HG02870 (cell line): ENCODE results near the gene TICRR.

Source experiments
- ATAC-seq: cut with Tn5 transposase; IDR thresholded peaks from one replicate; pipeline ENCODE4 v1.9.1; 2021; ENCODE audit warnings: mild to moderate bottlenecking, moderate library complexity; ENCODE audit not compliant: unreplicated experiment

The TICRR gene

GRCh38 chr15:89671687-89672086 lies 96.4 kb downstream of the TICRR start:
- no peak for ATAC-seq

DNA sequence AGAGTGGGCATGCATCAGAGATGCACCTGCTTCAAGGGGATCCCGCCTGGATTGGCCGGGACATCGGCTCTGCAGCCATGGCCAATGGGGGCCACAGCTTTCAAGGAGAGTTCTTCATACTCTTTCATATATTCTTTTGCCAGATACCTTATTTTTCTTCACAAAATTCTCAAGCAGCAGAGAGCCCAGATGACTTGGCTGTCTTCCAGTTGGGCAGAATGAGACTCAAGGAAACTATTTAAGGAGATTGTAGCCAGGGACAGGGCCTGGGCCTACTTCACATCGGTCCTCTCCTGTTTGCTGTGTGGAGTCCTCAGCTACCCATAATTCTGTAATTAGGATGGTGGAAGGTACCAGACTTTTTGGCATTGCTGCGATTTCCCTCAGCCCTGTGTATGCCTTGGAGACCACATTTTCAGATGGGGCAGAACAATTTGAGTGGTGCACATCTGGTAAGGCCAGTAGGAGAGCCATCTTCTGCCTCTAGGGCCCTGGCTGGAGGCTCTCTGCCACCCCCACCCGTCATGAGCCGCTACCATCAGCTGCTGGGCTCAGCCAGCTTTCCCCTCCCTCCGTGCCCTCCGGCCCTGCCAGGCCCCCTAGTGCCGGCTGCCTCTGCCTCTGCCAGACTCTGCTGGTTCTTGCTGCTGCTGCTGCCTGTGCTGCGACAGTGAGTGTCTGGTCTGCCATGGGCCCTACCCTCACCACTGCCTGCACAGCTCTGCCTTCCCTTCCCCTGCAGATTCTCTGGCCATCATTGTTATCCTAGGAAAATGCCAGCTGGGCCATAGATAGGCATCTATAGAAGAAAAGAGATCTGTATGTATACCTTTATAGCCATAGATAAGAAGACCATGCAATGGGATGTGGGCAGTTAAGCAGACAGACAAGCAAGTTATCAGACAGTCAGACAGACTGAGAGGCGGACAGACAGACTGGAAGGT lies 97.2 kb downstream of the TICRR start:
- ATAC-seq = no peak

DNA sequence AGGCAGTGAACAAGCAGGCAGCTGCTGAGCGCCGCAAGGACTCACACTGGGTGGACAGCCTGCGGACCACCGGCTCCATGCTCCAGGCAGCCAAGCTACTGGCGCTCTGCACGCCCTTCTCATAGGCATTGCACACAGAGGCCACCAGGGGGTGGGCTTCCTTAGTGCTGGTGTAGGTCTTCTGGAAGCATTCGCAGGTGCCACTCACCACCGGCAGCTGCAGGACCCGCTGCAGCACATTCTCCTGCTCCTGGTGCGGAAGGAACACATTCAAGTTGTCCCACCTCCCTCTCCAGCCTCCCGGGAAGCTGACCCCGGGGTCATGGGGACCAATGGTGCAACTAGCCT lies 97.9 kb downstream of the TICRR start:
- no peak for ATAC-seq

GRCh38 chr15:89674526-89674925 lies 99.3 kb downstream of the TICRR start:
- no peak for ATAC-seq

DNA sequence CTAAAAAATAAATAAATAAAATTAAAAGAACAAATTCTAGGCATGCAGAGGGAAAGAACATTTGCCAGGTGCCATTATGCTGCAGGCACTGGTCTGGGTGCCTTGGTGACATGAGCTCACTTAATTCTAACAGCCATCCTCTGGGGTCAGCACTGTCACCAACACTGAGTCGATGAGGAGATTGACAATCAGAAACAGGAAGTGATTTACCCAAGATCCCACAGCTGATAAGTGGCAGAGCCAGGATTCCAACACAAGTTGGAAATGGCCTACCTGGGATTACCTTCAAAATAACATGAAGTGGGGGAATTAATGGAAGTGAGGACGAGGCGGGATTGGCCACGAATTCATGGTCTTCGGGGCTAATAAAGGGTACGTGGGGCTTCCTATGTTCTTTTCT lies 100.3 kb downstream of the TICRR start:
- no peak for ATAC-seq

- ATAC-seq = no peak
These were observed 102.1 kb downstream of the TICRR start for GRCh38 chr15:89677381-89677780.
